HCT116 (cell line): ENCODE results near the gene TBC1D2. TPM values are rescaled to one million over a fixed set of nuclear protein-coding genes. Genes with fewer than 3 reads are reported as not detected.

ENCODE experiments used
- ATAC-seq: fragments of 200-7000 bp; cut with Tn5 transposase; 2 replicates; pipeline ENCODE4 v1.9.1; 2020; ENCODE audit warnings: mild to moderate bottlenecking, moderate library complexity
- BruUV-seq: library from RNA; stranded (reverse); fragments of 400-500 nt; replicated peaks from 2 replicates; lab custom pipeline; 2021; lab: Mats Ljungman, UMichigan
- CTCF ChIA-PET: fragments of 300-600 bp; sonication (Branson Sonifier 250); formaldehyde crosslinking; loops from one replicate; lab custom pipeline; 2021; ENCODE audit warnings: antibody characterized with exemption; lab: Charles Lee
- POLR2A ChIA-PET: fragments of 300-600, 350-600 bp; sonication (Branson Sonifier 250); formaldehyde crosslinking; loops from one replicate; lab custom pipeline; 2021; ENCODE audit warnings: antibody characterized with exemption; lab: Charles Lee
- RAD21 ChIA-PET, 2 experiments: fragments of 300-600 bp; sonication (Branson Sonifier 250); formaldehyde crosslinking; loops; one replicate each; lab custom pipeline; 2023; ENCODE audit warnings: low total read pairs in 2 of 2; ENCODE audit not compliant: uncharacterized antibody in 2 of 2, unreplicated experiment in 2 of 2, low non-redundant PET in 1 of 2; lab: Charles Lee
- DNase-seq: peaks from one replicate; pipeline ENCODE4 v3.0.0-alpha.2; 2010; ENCODE audit warnings: low read depth, low spot score
- H2AFZ ChIP-seq: fragments of 200-600 bp; shearing (Covaris generic), sonication (generic); 2 replicates; pipeline ENCODE4 v1.6.1; 2017; ENCODE audit warnings: low read depth, mixed run types, mixed read lengths, antibody characterized with exemption, low read length; ENCODE audit not compliant: poor library complexity, severe bottlenecking
- H3K27ac ChIP-seq: 2 replicates; pipeline ENCODE4 v1.5.1; 2012; ENCODE audit warnings: low read depth, low read length
- H3K27me3 ChIP-seq: fragments of 200-600 bp; sonication (generic); 2 replicates; pipeline ENCODE4 v1.6.1; 2016; ENCODE audit warnings: mixed run types, low read length, mixed read lengths; ENCODE audit not compliant: insufficient read depth
- H3K36me3 ChIP-seq, 2 experiments: fragments of 200-500 bp in 1 of 2; fragments of 200-600 bp in 1 of 2; sonication (Bioruptor generic) in 1 of 2; sonication (generic) in 1 of 2; 2 replicates each; pipeline versions ENCODE4 v1.5.1 to v1.6.1; 2014 to 2016; ENCODE audit warnings: low read length in 2 of 2, inconsistent platforms in 1 of 2, mixed read lengths in 1 of 2, mixed run types in 1 of 2; ENCODE audit not compliant: insufficient read depth in 2 of 2, control insufficient read depth in 1 of 2
- H3K4me1 ChIP-seq, 2 experiments: fragments of 200-600 bp in 1 of 2; sonication (generic) in 1 of 2; 2 replicates each; pipeline versions ENCODE4 v1.5.1 to v1.6.1; 2012 to 2017; ENCODE audit warnings: low read length in 2 of 2, inconsistent platforms in 1 of 2, mild to moderate bottlenecking in 1 of 2, mixed read lengths in 1 of 2, mixed run types in 1 of 2, moderate library complexity in 1 of 2; ENCODE audit not compliant: insufficient read depth in 2 of 2, control insufficient read depth in 1 of 2
- H3K4me2 ChIP-seq: fragments of 200-600 bp; sonication (generic); 2 replicates; pipeline ENCODE4 v1.6.1; 2017; ENCODE audit warnings: mixed run types, low read length, mixed read lengths
- H3K4me3 ChIP-seq, 2 experiments: fragments of 200-600 bp in 1 of 2; sonication (generic) in 1 of 2; replicated peaks in 1 of 2; 2 replicates each; pipeline ENCODE4 v1.5.1; 2011 to 2016; ENCODE audit warnings: low read length in 2 of 2, control low read depth in 1 of 2, low read depth in 1 of 2, mild to moderate bottlenecking in 1 of 2, mixed read lengths in 1 of 2, mixed run types in 1 of 2
- H3K79me2 ChIP-seq: fragments of 200-600 bp; sonication (generic); 2 replicates; pipeline ENCODE4 v1.6.1; 2017; ENCODE audit warnings: mild to moderate bottlenecking, mixed run types, low read length, moderate library complexity, mixed read lengths; ENCODE audit not compliant: insufficient read depth
- H3K9ac ChIP-seq: fragments of 200-600 bp; sonication (generic); 2 replicates; pipeline ENCODE4 v1.6.1; 2016; ENCODE audit warnings: low read length, mixed read lengths
- H3K9me2 ChIP-seq: fragments of 200-600 bp; sonication (generic), shearing (Covaris generic); 2 replicates; pipeline ENCODE4 v1.6.1; 2017; ENCODE audit warnings: mixed run types, mild to moderate bottlenecking, moderate library complexity; ENCODE audit not compliant: insufficient read depth
- H3K9me3 ChIP-seq, 2 experiments: fragments of 200-500 bp in 1 of 2; fragments of 200-600 bp in 1 of 2; sonication (Bioruptor generic) in 1 of 2; sonication (generic) in 1 of 2; 2 replicates each; pipeline ENCODE4 v1.6.1; 2014 to 2017; ENCODE audit warnings: low read length in 2 of 2, mixed read lengths in 2 of 2, inconsistent platforms in 1 of 2, low read depth in 1 of 2, mild to moderate bottlenecking in 1 of 2, mixed run types in 1 of 2, moderate library complexity in 1 of 2; ENCODE audit not compliant: control insufficient read depth in 1 of 2, insufficient read depth in 1 of 2
- H4K20me1 ChIP-seq: fragments of 200-600 bp; sonication (generic), shearing (Covaris generic); 2 replicates; pipeline ENCODE4 v1.6.1; 2017; ENCODE audit warnings: mixed run types, mild to moderate bottlenecking, moderate library complexity; ENCODE audit not compliant: insufficient read depth
- CBX3 ChIP-seq: IDR thresholded peaks from 2 replicates; pipeline ENCODE4 v1.6.1; 2012; ENCODE audit warnings: low read depth
- CEBPB ChIP-seq: IDR thresholded peaks from 2 replicates; pipeline ENCODE4 v1.6.1; 2012; ENCODE audit warnings: low read depth
- EGR1 ChIP-seq: IDR thresholded peaks from 2 replicates; pipeline ENCODE4 v1.6.1; 2012; ENCODE audit warnings: low read depth
- ELF1 ChIP-seq: IDR thresholded peaks from 2 replicates; pipeline ENCODE4 v1.6.1; 2012; ENCODE audit warnings: low read depth, borderline replicate concordance
- EZH2 ChIP-seq: fragments of 200-600 bp; sonication (generic); IDR thresholded peaks from 2 replicates; pipeline ENCODE4 v1.6.1; 2017; ENCODE audit warnings: antibody characterized with exemption, mixed run types
- EZH2phosphoT487 ChIP-seq: fragments of 200-600 bp; IDR thresholded peaks from 2 replicates; pipeline ENCODE4 v1.6.1; 2018; ENCODE audit warnings: antibody characterized with exemption, borderline replicate concordance
- FOSL1 ChIP-seq: IDR thresholded peaks from 2 replicates; pipeline ENCODE4 v1.6.1; 2012; ENCODE audit warnings: low read depth
- POLR2AphosphoS5 ChIP-seq: IDR thresholded peaks from 2 replicates; pipeline ENCODE4 v1.6.1; 2011; ENCODE audit warnings: mild to moderate bottlenecking, low read depth, low read length, moderate library complexity
- SIN3A ChIP-seq: IDR thresholded peaks from 2 replicates; pipeline ENCODE4 v1.6.1; 2012; ENCODE audit warnings: low read depth
- SP1 ChIP-seq: IDR thresholded peaks from 2 replicates; pipeline ENCODE4 v1.6.1; 2012; ENCODE audit warnings: low read depth
- TCF7L2 ChIP-seq: IDR thresholded peaks from 2 replicates; pipeline ENCODE4 v1.7.0; 2011; ENCODE audit warnings: borderline replicate concordance, inconsistent platforms; ENCODE audit not compliant: insufficient read depth, insufficient read length; ENCODE audit errors: extremely low read depth
- YY1 ChIP-seq: IDR thresholded peaks from 2 replicates; pipeline ENCODE4 v1.6.1; 2011; ENCODE audit warnings: low read length, low read depth, moderate library complexity, mild to moderate bottlenecking; ENCODE audit not compliant: insufficient replicate concordance; ENCODE audit errors: extremely low read depth
- ZNF274 ChIP-seq: fragments of 200-500 bp; sonication (Bioruptor generic); IDR thresholded peaks from 2 replicates; pipeline ENCODE4 v1.6.1; 2014; ENCODE audit warnings: mild to moderate bottlenecking, low read depth, low read length, inconsistent platforms
- intact Hi-C: fragments of 100-400 bp; cut with micrococcal nuclease; formaldehyde crosslinking; loops from 2 replicates; pipeline ENCODE4 v1.10.0; 2022
- total RNA-seq: library from RNA; stranded (reverse); gene quantifications from one replicate; pipeline ENCODE4 v1.2.1, GENCODE V29; 2021; ENCODE audit not compliant: unreplicated experiment
- TF ChIP-seq, protein P1 (sequence below): IDR thresholded peaks from 2 replicates; pipeline ENCODE4 v1.6.1; 2011; ENCODE audit warnings: mild to moderate bottlenecking, low read length, moderate library complexity; ENCODE audit not compliant: insufficient replicate concordance; ENCODE audit errors: extremely low read depth
- TF ChIP-seq, protein P2 (sequence below): IDR thresholded peaks from 2 replicates; pipeline ENCODE4 v1.6.1; 2012
- TF ChIP-seq, protein P3 (sequence below): IDR thresholded peaks from 2 replicates; pipeline ENCODE4 v1.6.1; 2012
- TF ChIP-seq, protein P4 (sequence below): IDR thresholded peaks from 2 replicates; pipeline ENCODE4 v1.6.1; 2012; ENCODE audit warnings: low read depth

Gene TBC1D2
- total RNA-seq, 1 experiment from 2014 or later: 9.8 TPM

DNA sequence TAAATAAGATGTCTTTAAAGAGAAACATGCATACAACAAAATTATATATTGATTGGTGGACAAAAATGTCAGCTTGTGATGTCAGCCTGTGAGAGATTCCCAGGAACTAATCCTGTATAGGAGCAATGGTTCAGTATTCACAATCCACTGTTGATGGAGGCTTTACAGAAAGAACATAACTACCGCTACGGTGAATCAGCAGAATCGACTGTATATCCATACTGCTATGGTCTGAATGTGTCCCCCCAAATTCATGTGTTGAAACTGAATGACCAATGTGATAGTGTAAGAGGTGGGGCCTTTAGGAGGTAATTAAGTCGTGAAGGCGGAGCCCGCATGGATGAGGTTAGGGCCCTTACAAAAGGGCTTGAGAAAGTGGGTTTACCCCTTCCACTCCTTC is 40.4 kb upstream of the TBC1D2 start:
- Histone ChIP-seq H3K27ac (no peak overlapping the region), H3K9ac (no peak overlapping the region), H2AFZ (no peak overlapping the region), H3K36me3 (no peaks in the 10 kb centered on the region), H3K27me3 (no peaks in the 10 kb centered on the region), H3K9me3 (no peaks in the 10 kb centered on the region), H3K4me2 (no peak overlapping the region), H3K79me2 (no peaks in the 10 kb centered on the region), H4K20me1 (no peaks in the 10 kb centered on the region), H3K4me3 (no peak overlapping the region), H3K4me1 (no peaks in the 10 kb centered on the region), H3K9me2 (no peaks in the 10 kb centered on the region)
- ChIA-PET POLR2A (no interaction called here), RAD21 (no interaction called here), CTCF (no interaction called here)
- ATAC-seq (no peak), DNase-seq (no peak)
- TF ChIP-seq ELF1 (no peak), EGR1 (no peak), TCF7L2 (no peak), SIN3A (no peak), CEBPB (no peak), POLR2AphosphoS5 (no peak), SP1 (no peak), ZNF274 (no peak), EZH2phosphoT487 (no peak), FOSL1 (no peak), CBX3 (no peak), EZH2 (no peak), YY1 (no peak)
- TF ChIP-seq, protein P1, sequence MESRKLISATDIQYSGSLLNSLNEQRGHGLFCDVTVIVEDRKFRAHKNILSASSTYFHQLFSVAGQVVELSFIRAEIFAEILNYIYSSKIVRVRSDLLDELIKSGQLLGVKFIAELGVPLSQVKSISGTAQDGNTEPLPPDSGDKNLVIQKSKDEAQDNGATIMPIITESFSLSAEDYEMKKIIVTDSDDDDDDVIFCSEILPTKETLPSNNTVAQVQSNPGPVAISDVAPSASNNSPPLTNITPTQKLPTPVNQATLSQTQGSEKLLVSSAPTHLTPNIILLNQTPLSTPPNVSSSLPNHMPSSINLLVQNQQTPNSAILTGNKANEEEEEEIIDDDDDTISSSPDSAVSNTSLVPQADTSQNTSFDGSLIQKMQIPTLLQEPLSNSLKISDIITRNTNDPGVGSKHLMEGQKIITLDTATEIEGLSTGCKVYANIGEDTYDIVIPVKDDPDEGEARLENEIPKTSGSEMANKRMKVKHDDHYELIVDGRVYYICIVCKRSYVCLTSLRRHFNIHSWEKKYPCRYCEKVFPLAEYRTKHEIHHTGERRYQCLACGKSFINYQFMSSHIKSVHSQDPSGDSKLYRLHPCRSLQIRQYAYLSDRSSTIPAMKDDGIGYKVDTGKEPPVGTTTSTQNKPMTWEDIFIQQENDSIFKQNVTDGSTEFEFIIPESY: no peak
- TF ChIP-seq, protein P2, sequence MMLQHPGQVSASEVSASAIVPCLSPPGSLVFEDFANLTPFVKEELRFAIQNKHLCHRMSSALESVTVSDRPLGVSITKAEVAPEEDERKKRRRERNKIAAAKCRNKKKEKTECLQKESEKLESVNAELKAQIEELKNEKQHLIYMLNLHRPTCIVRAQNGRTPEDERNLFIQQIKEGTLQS: no peak
- TF ChIP-seq, protein P3, sequence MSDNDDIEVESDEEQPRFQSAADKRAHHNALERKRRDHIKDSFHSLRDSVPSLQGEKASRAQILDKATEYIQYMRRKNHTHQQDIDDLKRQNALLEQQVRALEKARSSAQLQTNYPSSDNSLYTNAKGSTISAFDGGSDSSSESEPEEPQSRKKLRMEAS: no peak
- TF ChIP-seq, protein P4, sequence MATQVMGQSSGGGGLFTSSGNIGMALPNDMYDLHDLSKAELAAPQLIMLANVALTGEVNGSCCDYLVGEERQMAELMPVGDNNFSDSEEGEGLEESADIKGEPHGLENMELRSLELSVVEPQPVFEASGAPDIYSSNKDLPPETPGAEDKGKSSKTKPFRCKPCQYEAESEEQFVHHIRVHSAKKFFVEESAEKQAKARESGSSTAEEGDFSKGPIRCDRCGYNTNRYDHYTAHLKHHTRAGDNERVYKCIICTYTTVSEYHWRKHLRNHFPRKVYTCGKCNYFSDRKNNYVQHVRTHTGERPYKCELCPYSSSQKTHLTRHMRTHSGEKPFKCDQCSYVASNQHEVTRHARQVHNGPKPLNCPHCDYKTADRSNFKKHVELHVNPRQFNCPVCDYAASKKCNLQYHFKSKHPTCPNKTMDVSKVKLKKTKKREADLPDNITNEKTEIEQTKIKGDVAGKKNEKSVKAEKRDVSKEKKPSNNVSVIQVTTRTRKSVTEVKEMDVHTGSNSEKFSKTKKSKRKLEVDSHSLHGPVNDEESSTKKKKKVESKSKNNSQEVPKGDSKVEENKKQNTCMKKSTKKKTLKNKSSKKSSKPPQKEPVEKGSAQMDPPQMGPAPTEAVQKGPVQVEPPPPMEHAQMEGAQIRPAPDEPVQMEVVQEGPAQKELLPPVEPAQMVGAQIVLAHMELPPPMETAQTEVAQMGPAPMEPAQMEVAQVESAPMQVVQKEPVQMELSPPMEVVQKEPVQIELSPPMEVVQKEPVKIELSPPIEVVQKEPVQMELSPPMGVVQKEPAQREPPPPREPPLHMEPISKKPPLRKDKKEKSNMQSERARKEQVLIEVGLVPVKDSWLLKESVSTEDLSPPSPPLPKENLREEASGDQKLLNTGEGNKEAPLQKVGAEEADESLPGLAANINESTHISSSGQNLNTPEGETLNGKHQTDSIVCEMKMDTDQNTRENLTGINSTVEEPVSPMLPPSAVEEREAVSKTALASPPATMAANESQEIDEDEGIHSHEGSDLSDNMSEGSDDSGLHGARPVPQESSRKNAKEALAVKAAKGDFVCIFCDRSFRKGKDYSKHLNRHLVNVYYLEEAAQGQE: no peak
- intact Hi-C loops: no loop called here
- BruUV-seq: no TSS peak
